Measurements from ENCODE around the gene CCNF.

Gene CCNF

DNA sequence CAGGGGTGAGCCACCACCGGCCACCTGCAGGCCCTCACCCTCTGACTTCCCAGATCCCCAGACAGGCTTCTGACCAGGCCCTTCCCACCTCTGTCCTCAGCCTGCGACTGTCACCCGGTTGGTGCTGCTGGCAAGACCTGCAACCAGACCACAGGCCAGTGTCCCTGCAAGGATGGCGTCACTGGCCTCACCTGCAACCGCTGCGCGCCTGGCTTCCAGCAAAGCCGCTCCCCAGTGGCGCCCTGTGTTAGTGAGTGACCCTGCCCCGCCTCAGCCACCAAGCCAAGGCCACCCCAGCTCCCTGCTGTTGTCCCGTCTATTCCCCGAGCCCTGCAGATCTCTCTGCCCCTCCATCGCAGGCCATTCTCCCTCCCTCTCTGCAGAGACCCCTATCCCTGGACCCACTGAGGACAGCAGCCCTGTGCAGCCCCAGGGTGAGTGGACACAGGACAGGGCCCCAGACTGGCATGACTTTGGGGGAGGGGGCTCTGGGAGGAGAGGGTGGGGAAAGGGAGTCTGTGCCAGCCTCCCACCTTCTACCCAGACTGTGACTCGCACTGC, 43.7 kb downstream of the CCNF start:
- no peak overlapping the region for H3K4me3 ChIP-seq (ENCODE audit: low read depth, low read length)
- no peaks in the 10 kb centered on the region for H3K27me3 ChIP-seq (replicated peaks)
- no peak for DNase-seq
- H3K36me3 ChIP-seq (replicated peaks) = no peaks in the 10 kb centered on the region
- TF ChIP-seq, protein P1, sequence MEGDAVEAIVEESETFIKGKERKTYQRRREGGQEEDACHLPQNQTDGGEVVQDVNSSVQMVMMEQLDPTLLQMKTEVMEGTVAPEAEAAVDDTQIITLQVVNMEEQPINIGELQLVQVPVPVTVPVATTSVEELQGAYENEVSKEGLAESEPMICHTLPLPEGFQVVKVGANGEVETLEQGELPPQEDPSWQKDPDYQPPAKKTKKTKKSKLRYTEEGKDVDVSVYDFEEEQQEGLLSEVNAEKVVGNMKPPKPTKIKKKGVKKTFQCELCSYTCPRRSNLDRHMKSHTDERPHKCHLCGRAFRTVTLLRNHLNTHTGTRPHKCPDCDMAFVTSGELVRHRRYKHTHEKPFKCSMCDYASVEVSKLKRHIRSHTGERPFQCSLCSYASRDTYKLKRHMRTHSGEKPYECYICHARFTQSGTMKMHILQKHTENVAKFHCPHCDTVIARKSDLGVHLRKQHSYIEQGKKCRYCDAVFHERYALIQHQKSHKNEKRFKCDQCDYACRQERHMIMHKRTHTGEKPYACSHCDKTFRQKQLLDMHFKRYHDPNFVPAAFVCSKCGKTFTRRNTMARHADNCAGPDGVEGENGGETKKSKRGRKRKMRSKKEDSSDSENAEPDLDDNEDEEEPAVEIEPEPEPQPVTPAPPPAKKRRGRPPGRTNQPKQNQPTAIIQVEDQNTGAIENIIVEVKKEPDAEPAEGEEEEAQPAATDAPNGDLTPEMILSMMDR (IDR thresholded peaks at IDR 0.05; ENCODE audit: low read depth, low read length, missing control alignments) = no peak
- H3K27ac ChIP-seq = no peak overlapping the region
- in situ Hi-C loops (cut with HindIII; ENCODE audit: low pct_ligation_motif_present, low sequenced_read_pairs) = no loop called here

DNA sequence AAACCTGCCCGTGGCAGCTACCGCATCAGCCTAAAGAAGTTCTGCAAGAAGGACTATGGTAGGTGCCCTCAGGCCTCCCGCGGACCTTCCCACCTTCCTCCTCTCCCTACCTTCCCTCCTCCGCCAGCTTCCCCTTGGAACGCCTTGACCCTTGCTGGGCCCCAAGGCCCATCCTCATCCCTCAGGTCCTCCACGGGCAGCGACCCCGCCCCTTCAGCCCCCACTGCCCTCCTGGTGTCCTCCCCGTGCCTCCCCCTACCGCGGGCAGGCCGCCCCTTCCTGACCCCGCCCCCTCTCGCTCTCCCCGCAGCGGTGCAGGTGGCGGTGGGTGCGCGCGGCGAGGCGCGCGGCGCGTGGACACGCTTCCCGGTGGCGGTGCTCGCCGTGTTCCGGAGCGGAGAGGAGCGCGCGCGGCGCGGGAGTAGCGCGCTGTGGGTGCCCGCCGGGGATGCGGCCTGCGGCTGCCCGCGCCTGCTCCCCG, 44.2 kb downstream of the CCNF start:
- H3K27ac ChIP-seq = no peak overlapping the region
- H3K36me3 ChIP-seq (replicated peaks) = no peaks in the 10 kb centered on the region
- TF ChIP-seq, protein P1 (IDR thresholded peaks at IDR 0.05; ENCODE audit: low read depth, low read length, missing control alignments) = no peak
- in situ Hi-C loops (cut with HindIII; ENCODE audit: low pct_ligation_motif_present, low sequenced_read_pairs) = no loop called here
- DNase-seq = no peak
- no peaks in the 10 kb centered on the region for H3K27me3 ChIP-seq (replicated peaks)
- H3K4me3 ChIP-seq (ENCODE audit: low read depth, low read length) = peak overlapping the region; percentile 5

DNA sequence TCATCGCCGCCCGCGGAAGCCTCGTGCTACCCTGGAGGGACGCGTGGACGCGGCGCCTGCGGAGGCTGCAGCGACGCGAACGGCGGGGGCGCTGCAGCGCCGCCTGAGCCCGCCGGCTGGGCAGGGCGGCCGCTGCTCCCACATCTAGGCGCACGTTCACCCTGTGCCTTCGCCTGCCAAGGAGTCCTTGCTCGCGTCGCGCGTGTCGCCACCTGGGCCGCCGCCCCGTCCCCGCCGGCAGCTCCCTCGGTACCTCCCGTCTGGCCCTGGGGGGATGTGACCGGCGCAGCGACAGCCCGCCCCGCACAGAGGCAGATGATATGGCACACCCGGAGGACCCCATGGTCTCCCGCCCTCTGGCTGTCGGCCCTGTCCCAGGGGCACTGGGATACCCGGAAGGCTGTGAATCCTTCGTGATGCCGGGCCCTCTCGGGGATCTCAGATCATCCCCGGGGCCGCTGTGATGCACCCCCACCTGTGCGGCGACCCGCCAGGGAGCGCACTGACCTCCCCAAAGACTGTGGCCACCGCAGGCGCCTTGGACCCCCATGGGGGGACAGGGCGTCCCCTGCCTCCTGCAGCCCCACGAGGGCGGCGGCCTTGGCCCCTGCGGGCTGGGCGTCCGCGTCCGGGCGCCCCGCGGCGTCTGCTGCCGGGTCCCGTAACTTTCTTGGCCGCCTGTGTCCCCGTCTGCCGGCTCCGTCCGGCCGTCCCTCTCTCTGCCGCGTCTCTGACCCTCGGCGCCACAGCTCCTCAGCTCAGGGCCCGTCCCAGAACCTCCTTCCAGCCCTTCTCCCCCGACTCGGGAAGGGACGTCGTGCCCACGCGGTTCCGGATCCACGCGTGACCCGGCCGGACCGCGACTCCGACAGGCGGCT, 45.0 kb downstream of the CCNF start:
- TF ChIP-seq, protein P1 (IDR thresholded peaks at IDR 0.05; ENCODE audit: low read depth, low read length, missing control alignments) = peak; percentile 1
- peak overlapping the region; percentile 73 for H3K4me3 ChIP-seq (ENCODE audit: low read depth, low read length)
- DNase-seq = no peak
- no peaks in the 10 kb centered on the region for H3K27me3 ChIP-seq (replicated peaks)
- H3K36me3 ChIP-seq (replicated peaks) = no peaks in the 10 kb centered on the region
- no peak overlapping the region for H3K27ac ChIP-seq
- in situ Hi-C loops (cut with HindIII; ENCODE audit: low pct_ligation_motif_present, low sequenced_read_pairs) = no loop called here

DNA sequence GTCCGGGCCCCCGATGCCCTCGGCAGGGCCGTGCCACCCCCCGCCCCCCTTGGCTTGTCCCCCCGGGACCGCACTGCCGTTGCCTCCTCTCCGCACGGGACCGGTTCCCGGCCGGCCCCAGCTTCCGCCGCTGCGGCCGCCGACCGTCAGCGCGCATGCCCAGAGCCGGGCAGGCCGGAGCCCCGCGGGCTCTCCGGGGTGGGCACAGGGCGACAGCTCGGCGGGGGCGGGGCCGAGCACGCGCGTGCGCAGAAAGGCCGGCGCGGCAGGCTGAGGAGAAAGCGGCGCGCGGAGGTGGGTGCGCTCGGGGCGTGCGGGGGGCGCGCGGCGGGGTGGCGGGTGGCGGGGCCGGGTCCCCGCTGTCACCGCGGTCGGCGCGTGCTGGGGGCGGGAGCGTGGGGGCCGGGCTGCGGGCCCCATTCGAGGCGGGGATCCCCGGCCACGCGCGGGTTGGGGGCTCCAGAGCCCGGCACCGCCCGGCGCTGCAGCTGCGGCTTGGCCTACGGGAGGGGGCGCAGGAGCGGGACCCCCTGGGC, 45.7 kb downstream of the CCNF start, which contains the start of gene TBC1D24:
Gene TBC1D24, plus strand, starts transcription at position 251 of the 536 bp plus-strand sequence. CDS start 21,022 bp downstream, outside the sequence.
- TF ChIP-seq, protein P1 (IDR thresholded peaks at IDR 0.05; ENCODE audit: low read depth, low read length, missing control alignments) = no peak
- in situ Hi-C loops (cut with HindIII; ENCODE audit: low pct_ligation_motif_present, low sequenced_read_pairs) = no loop called here
- no peaks in the 10 kb centered on the region for H3K27me3 ChIP-seq (replicated peaks)
- no peak within 1 kb of the TSS for H3K27ac ChIP-seq
- no peaks in the 10 kb centered on the region for H3K36me3 ChIP-seq (replicated peaks)
- peak within 1 kb of the TSS; percentile 73 for H3K4me3 ChIP-seq (ENCODE audit: low read depth, low read length)
- peak; percentile 43 for DNase-seq

DNA sequence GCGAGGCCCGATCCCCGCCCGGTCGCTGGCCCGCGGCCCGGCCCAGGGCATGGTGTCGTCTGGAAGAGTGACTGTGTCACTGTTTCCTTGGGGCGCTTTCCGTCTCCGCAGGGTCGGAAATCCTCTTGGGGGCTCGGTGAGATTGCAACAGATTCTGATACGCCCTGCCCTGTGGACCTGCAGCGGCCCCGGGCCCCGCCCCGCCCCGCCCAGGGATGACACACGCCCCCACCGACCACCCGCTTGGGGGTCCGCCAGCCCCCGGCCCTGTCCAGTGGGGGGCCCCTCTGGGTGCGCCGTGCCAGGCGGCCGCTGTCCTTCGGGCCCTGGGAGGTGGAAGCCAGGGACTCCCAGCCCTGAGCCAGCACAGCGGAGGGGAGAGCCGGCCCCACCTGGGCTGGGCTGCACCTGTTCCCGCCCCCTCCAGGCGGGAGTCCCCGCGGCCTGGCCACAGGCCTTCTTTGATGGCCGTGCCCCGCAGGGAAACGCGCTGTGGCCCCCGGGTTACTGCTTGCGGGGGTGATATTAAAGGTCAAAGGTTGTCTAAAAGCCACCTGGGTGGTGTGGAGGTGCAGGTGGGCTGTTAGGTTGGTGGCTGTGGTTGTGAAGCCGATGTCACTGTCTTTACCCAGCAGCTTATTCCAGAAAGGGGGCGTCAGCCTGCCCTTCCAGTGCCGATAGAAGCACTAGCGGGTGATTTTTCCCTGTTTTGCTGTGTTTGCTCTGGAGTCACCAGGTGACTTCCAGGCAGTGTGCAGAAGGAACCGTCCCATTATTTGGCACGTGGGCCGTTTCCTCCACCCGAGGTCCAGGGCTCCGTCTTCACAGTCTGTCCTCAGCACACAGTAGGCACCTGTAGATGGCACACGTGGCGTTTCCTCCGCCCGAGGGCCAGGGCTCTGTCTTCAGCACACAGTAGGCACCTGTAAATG, 46.4 kb downstream of the CCNF start:
- in situ Hi-C loops (cut with HindIII; ENCODE audit: low pct_ligation_motif_present, low sequenced_read_pairs) = no loop called here
- Histone ChIP-seq H3K27ac (no peak overlapping the region), H3K4me3 (ENCODE audit: low read depth, low read length) (peak overlapping the region; percentile 73), H3K27me3 (replicated peaks) (no peaks in the 10 kb centered on the region), H3K36me3 (replicated peaks) (no peaks in the 10 kb centered on the region)
- no peak for DNase-seq
- TF ChIP-seq, protein P1 (IDR thresholded peaks at IDR 0.05; ENCODE audit: low read depth, low read length, missing control alignments) = no peak
